T-helper 2 cell (primary cell): Measurements from ENCODE around the gene MS4A12.
"Not testable (repeated sequence)": the region's sequence is repeated elsewhere in the genome, so short reads cannot be mapped to it uniquely, and the experiment has no call there.

Experiments
- DNase-seq, 5 experiments: peaks; one replicate each; pipeline versions ENCODE4 v3.0.0 to v3.0.0-alpha.2; 2012 to 2022

Gene MS4A12

GRCh38 chr11:60513496-60514460 lies 21.2 kb downstream of the MS4A12 start:
- no peak for DNase-seq

GRCh38 chr11:60515144-60515855 lies 22.7 kb downstream of the MS4A12 start, which contains the start of gene MS4A13:
MS4A13 (plus strand) TSS chr11:60515392; CDS start chr11:60518084, 2,692 bp downstream.
- no peak for DNase-seq

DNA sequence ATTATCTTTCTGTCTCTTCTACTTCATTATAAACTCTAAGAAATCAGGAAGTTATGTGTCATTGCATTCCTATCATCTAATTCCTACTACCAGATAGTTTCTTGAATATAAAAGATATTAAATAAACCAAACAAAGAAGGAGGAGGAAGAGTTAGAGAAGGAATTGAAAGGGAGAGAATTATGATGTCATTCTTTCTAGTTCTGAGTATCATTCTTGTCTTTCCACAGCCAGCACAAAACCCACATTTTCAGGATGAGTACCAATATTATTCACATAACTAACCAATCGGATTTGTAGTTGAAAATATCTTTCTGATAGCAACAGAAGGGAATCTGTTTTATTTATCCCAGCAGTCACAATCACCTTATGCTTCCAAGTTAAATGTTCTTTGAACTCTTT lies 35.9 kb downstream of the MS4A12 start:
- DNase-seq: no peak

DNA sequence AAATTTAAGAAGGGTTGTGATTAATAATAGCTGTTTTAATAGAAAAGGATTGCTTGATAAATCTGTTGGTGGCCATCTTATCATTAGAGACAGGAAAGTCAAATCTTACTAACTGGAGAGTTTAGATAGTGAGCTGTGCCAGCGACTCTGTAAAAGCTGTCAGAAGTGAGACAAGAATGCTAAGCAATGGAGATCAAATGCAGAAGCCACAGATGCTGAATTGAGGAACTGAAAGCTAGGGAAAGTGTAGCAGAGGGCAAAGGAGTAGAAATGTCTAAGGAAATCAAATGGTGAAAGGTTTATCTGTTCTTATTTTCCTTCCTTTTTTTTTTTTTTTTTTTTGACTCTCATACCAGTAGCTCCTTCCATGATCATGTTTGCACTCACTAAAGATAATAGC lies 36.4 kb downstream of the MS4A12 start:
- no peak for DNase-seq

- DNase-seq: no peak
These were observed 38.0 kb downstream of the MS4A12 start for GRCh38 chr11:60530454-60531100.

DNA sequence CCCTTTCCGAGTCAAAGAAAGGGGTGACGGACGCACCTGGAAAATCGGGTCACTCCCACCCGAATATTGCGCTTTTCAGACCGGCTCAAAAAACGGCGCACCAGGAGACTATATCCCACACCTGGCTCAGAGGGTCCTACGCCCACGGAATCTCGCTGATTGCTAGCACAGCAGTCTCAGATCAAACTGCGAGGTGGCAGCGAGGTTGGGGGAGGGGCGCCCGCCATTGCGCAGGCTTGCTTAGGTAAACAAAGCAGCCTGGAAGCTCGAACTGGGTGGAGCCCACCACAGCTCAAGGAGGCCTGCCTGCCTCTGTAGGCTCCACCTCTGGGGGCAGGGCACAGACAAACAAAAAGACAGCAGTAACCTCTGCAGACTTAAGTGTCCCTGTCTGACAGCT lies 39.8 kb downstream of the MS4A12 start:
- DNase-seq: not testable (repeated sequence)

- not testable (repeated sequence) for DNase-seq
These were observed 46.0 kb downstream of the MS4A12 start for GRCh38 chr11:60538627-60539026.

- no peak for DNase-seq
These were observed 51.5 kb downstream of the MS4A12 start for GRCh38 chr11:60544077-60544476.
